Measurements from ENCODE around the gene LRRC8E. TPM values are rescaled to one million over a fixed set of nuclear protein-coding genes. Genes with fewer than 3 reads are reported as not detected.

The LRRC8E gene
- total and polyA plus RNA-seq, 8 donors, result 0.58 to 12.5 (median 2.1) TPM; not detected in 1

GRCh38 chr19:7921967-7922835, 33.9 kb downstream of the LRRC8E start:
- no peaks in the 10 kb centered on the region for H3K9me3 ChIP-seq
- peak overlapping the region in 3 of 5 donors; percentile 89 to 94 (median 94) for H3K27ac ChIP-seq
- WGBS, 5 donors, result 85 to 94% (median 91%) methylated on average over 13 to 31 of the region's 31 CpGs
- TF ChIP-seq EP300 (IDR thresholded peaks at IDR 0.05) (no peak), CTCF (IDR thresholded peaks at IDR 0.05) (no peak), POLR2AphosphoS5 (IDR thresholded peaks at IDR 0.05) (no peak), POLR2A (IDR thresholded peaks at IDR 0.05) (no peak)
- intact Hi-C loops (cut with DNase I; ENCODE audit: low total_unique reads), result loop anchor here (10.0 kb wide), 1 partner anchor 67 kb away; no protein-coding TSS in a partner anchor
- no peak for DNase-seq
- peaks cover 57 to 89% (median 72%) of the 10 kb centered on the region in 4 donors for H3K4me1 ChIP-seq
- H3K36me3 ChIP-seq, result peaks cover 13 to 20% (median 17%) of the 10 kb centered on the region in 4 donors
- peak overlapping the region in 2 of 4 donors; percentile 69 to 79 for H3K4me3 ChIP-seq
- H3K27me3 ChIP-seq, result peaks cover 5 to 38% (median 31%) of the 10 kb centered on the region in 3 donors

- no peaks in the 10 kb centered on the region for H3K9me3 ChIP-seq
- intact Hi-C loops (cut with DNase I; ENCODE audit: low total_unique reads), result loop anchor here (10.0 kb wide), 1 partner anchor 68 kb away; no protein-coding TSS in a partner anchor
- TF ChIP-seq POLR2AphosphoS5 (IDR thresholded peaks at IDR 0.05) (no peak), CTCF (IDR thresholded peaks at IDR 0.05) (no peak), EP300 (IDR thresholded peaks at IDR 0.05) (no peak), POLR2A (IDR thresholded peaks at IDR 0.05) (no peak)
- H3K36me3 ChIP-seq, result peaks cover 13 to 20% (median 17%) of the 10 kb centered on the region in 4 donors
- H3K27ac ChIP-seq, result peak overlapping the region in 2 of 5 donors; percentile 86 to 89
- peaks cover 0 to 32% (median 25%) of the 10 kb centered on the region in 3 donors for H3K27me3 ChIP-seq
- 80 to 92% (median 87%) methylated on average over 7 to 8 of the region's 8 CpGs for WGBS, 5 donors
- H3K4me1 ChIP-seq, result peaks cover 55 to 89% (median 70%) of the 10 kb centered on the region in 4 donors
- H3K4me3 ChIP-seq, result no peak overlapping the region
- DNase-seq, result no peak
These were observed 34.5 kb downstream of the LRRC8E start for GRCh38 chr19:7922836-7923195.

GRCh38 chr19:7923295-7924191, 35.2 kb downstream of the LRRC8E start:
- no peak for TF ChIP-seq POLR2AphosphoS5 (IDR thresholded peaks at IDR 0.05)
- no peak for TF ChIP-seq CTCF (IDR thresholded peaks at IDR 0.05)
- no peak for TF ChIP-seq POLR2A (IDR thresholded peaks at IDR 0.05)
- TF ChIP-seq EP300 (IDR thresholded peaks at IDR 0.05), result no peak
- H3K4me1 ChIP-seq, result peaks cover 58 to 89% (median 74%) of the 10 kb centered on the region in 4 donors
- no peaks in the 10 kb centered on the region for H3K9me3 ChIP-seq
- intact Hi-C loops (cut with DNase I; ENCODE audit: low total_unique reads), result loop anchor here (10.0 kb wide), 1 partner anchor 69 kb away; no protein-coding TSS in a partner anchor
- no peak overlapping the region for H3K4me3 ChIP-seq
- peak in 1 of 2 donors; percentile 52 for DNase-seq
- 68 to 84% (median 81%) methylated on average over 24 to 31 of the region's 31 CpGs for WGBS, 5 donors
- peaks cover 13 to 20% (median 17%) of the 10 kb centered on the region in 4 donors for H3K36me3 ChIP-seq
- H3K27me3 ChIP-seq, result peaks cover 0 to 25% (median 17%) of the 10 kb centered on the region in 3 donors
- H3K27ac ChIP-seq, result peak overlapping the region in 2 of 5 donors; percentile 86 to 89

- WGBS, 5 donors, result 70 to 80% (median 74%) methylated on average over 12 of the region's 12 CpGs
- Histone ChIP-seq H3K27ac (peak overlapping the region in 2 of 5 donors; percentile 86 to 89), H3K4me1 (peaks cover 58 to 86% (median 71%) of the 10 kb centered on the region in 4 donors), H3K36me3 (peaks cover 13 to 20% (median 17%) of the 10 kb centered on the region in 4 donors), H3K4me3 (peak overlapping the region in 2 of 4 donors; percentile 57 to 60), H3K9me3 (no peaks in the 10 kb centered on the region), H3K27me3 (peaks cover 0 to 18% (median 10%) of the 10 kb centered on the region in 3 donors)
- no peak for TF ChIP-seq POLR2AphosphoS5 (IDR thresholded peaks at IDR 0.05)
- no peak for TF ChIP-seq CTCF (IDR thresholded peaks at IDR 0.05)
- TF ChIP-seq POLR2A (IDR thresholded peaks at IDR 0.05), result no peak
- no peak for TF ChIP-seq EP300 (IDR thresholded peaks at IDR 0.05)
- no peak for DNase-seq
- intact Hi-C loops (cut with DNase I; ENCODE audit: low total_unique reads), result loop anchor here (10.0 kb wide), 1 partner anchor 69 kb away; no protein-coding TSS in a partner anchor
These were observed 35.9 kb downstream of the LRRC8E start for GRCh38 chr19:7924241-7924640.

Measured in stomach (tissue), 9 donors.